ENCODE results near the gene ZKSCAN8. TPM values are rescaled to one million over a fixed set of nuclear protein-coding genes. Genes with fewer than 3 reads are reported as not detected.

The ZKSCAN8 gene
- total RNA-seq, 1 experiment from 2014 or later = 12.0 TPM

- H3K36me3 ChIP-seq (ENCODE audit: low read depth, low read length) = no peaks in the 10 kb centered on the region; the same call in 1 of the 2 replicates
- intact Hi-C loops (cut with micrococcal nuclease) = no loop called here
- H3K79me2 ChIP-seq (ENCODE audit: low read length) = peaks cover 29% of the 10 kb centered on the region
- ChIA-PET POLR2A (ENCODE audit: unreplicated experiment) (interaction anchor here (0.6 to 0.7 kb wide), 2 partner anchors 142 to 150 kb away, joined by 3 to 5 read pairs; no protein-coding TSS in a partner anchor), CTCF (no interaction called here)
- no peak overlapping the region for H3K27ac ChIP-seq (ENCODE audit: low read length)
- H3K4me2 ChIP-seq (ENCODE audit: low read length) = peak overlapping the region; percentile 83
- peak overlapping the region; percentile 85 for H3K4me3 ChIP-seq (ENCODE audit: low read length)
- DNase-seq (no peak), ATAC-seq (no peak)
- H3K4me1 ChIP-seq (ENCODE audit: insufficient read depth, low read length) = peaks cover 9% of the 10 kb centered on the region; the same call in 1 of the 2 replicates
- no TSS peak for BruUV-seq (replicated peaks)
- no peaks in the 10 kb centered on the region for H3K9me2 ChIP-seq (replicated peaks; ENCODE audit: low read length)
- TF ChIP-seq CTCF (conservative IDR thresholded peaks at IDR 0.05; ENCODE audit: low read depth, low read length) (no peak), EZH2 (IDR thresholded peaks at IDR 0.05; ENCODE audit: low read length, unreplicated experiment) (no peak), EZH2phosphoT487 (IDR thresholded peaks at IDR 0.05; ENCODE audit: borderline replicate concordance, low read length) (no peak)
- H2AFZ ChIP-seq (ENCODE audit: low read length) = no peak overlapping the region
- no peaks in the 10 kb centered on the region for H3K27me3 ChIP-seq (ENCODE audit: low read length)
- H4K20me1 ChIP-seq (ENCODE audit: low read length) = no peaks in the 10 kb centered on the region
- H3F3A ChIP-seq (ENCODE audit: low read length, unreplicated experiment) = no peaks in the 10 kb centered on the region
- H3K9me3 ChIP-seq (ENCODE audit: low read length) = no peaks in the 10 kb centered on the region
- no peak overlapping the region for H3K9ac ChIP-seq (ENCODE audit: low read length)
Observed at GRCh38 chr6:28125401-28125800, 16.3 kb upstream of the ZKSCAN8 start.

GRCh38 chr6:28134015-28134414, 7.7 kb upstream of the ZKSCAN8 start:
- POLR2A ChIA-PET (ENCODE audit: unreplicated experiment) = no interaction called here
- Histone ChIP-seq H3K4me3 (ENCODE audit: low read length) (no peak overlapping the region), H3K79me2 (ENCODE audit: low read length) (peaks cover 24% of the 10 kb centered on the region), H3K9me2 (replicated peaks; ENCODE audit: low read length) (no peaks in the 10 kb centered on the region), H3K9me3 (ENCODE audit: low read length) (no peaks in the 10 kb centered on the region), H3K9ac (ENCODE audit: low read length) (no peak overlapping the region), H3K4me1 (ENCODE audit: insufficient read depth, low read length) (peaks cover 14% of the 10 kb centered on the region), H3K27me3 (ENCODE audit: low read length) (no peaks in the 10 kb centered on the region), H4K20me1 (ENCODE audit: low read length) (no peaks in the 10 kb centered on the region), H3F3A (ENCODE audit: low read length, unreplicated experiment) (no peaks in the 10 kb centered on the region), H3K27ac (ENCODE audit: low read length) (no peak overlapping the region), H3K36me3 (ENCODE audit: low read depth, low read length) (no peaks in the 10 kb centered on the region), H2AFZ (ENCODE audit: low read length) (no peak overlapping the region), H3K4me2 (ENCODE audit: low read length) (no peak overlapping the region)
- TF ChIP-seq EZH2 (IDR thresholded peaks at IDR 0.05; ENCODE audit: low read length, unreplicated experiment) (no peak), CTCF (conservative IDR thresholded peaks at IDR 0.05; ENCODE audit: low read depth, low read length) (peak; percentile 69)
- intact Hi-C loops (cut with micrococcal nuclease) = loop anchor here (1.0 to 10.0 kb wide), 4 partner anchors 133 to 451 kb away; partner anchors contain the start of gene ZSCAN26
- DNase-seq (peak; percentile 61), ATAC-seq (peak; percentile 45)
- no TSS peak for BruUV-seq (replicated peaks)
- CTCF ChIA-PET = no interaction called here

- POLR2A ChIA-PET (ENCODE audit: unreplicated experiment) = no interaction called here
- Histone ChIP-seq H2AFZ (ENCODE audit: low read length) (no peak overlapping the region), H3K79me2 (ENCODE audit: low read length) (peaks cover 24% of the 10 kb centered on the region), H3K4me3 (ENCODE audit: low read length) (no peak overlapping the region), H4K20me1 (ENCODE audit: low read length) (no peaks in the 10 kb centered on the region), H3K4me1 (ENCODE audit: insufficient read depth, low read length) (peaks cover 14% of the 10 kb centered on the region), H3K9me2 (replicated peaks; ENCODE audit: low read length) (no peaks in the 10 kb centered on the region), H3K4me2 (ENCODE audit: low read length) (no peak overlapping the region), H3K36me3 (ENCODE audit: low read depth, low read length) (no peaks in the 10 kb centered on the region), H3K9ac (ENCODE audit: low read length) (no peak overlapping the region), H3K27me3 (ENCODE audit: low read length) (no peaks in the 10 kb centered on the region), H3F3A (ENCODE audit: low read length, unreplicated experiment) (no peaks in the 10 kb centered on the region), H3K27ac (ENCODE audit: low read length) (no peak overlapping the region), H3K9me3 (ENCODE audit: low read length) (no peaks in the 10 kb centered on the region)
- ATAC-seq (no peak), DNase-seq (no peak)
- CTCF ChIA-PET = no interaction called here
- BruUV-seq (replicated peaks) = no TSS peak
- TF ChIP-seq EZH2phosphoT487 (IDR thresholded peaks at IDR 0.05; ENCODE audit: borderline replicate concordance, low read length) (no peak), CTCF (conservative IDR thresholded peaks at IDR 0.05; ENCODE audit: low read depth, low read length) (no peak), EZH2 (IDR thresholded peaks at IDR 0.05; ENCODE audit: low read length, unreplicated experiment) (no peak)
- intact Hi-C loops (cut with micrococcal nuclease) = loop anchor here (1.0 to 10.0 kb wide), 5 partner anchors 133 to 450 kb away; partner anchors contain the start of genes ZSCAN26 and ZSCAN31
Observed at GRCh38 chr6:28134716-28135115, 7.0 kb upstream of the ZKSCAN8 start.

Data from PC-3 (cell line).